Right lobe of liver (tissue), 4 donors: Measurements from ENCODE around the gene PAX6.

ENCODE experiments used
- POLR2A ChIP-seq: fragments of 450-650 bp; IDR thresholded peaks from one replicate; pipeline ENCODE4 v1.6.1; 2017; ENCODE audit warnings: antibody characterized with exemption, mild to moderate bottlenecking
- TF ChIP-seq, protein P1 (sequence below), 4 donors: fragments of 200-600 bp in 3 of 4; fragments of 450-650 bp in 1 of 4; IDR thresholded peaks; one replicate each; pipeline versions ENCODE4 v1.5.1 to v1.8.0; 2016 to 2022; ENCODE audit warnings: antibody characterized with exemption in 4 of 4, mild to moderate bottlenecking in 2 of 4
- donor health status: DM: no; HTN: no; CAD: no.
- donor health status: DM: no; HTN: no; CAD: no.
- donor health status: DM: no; HTN: yes; CAD: no.

DNA sequence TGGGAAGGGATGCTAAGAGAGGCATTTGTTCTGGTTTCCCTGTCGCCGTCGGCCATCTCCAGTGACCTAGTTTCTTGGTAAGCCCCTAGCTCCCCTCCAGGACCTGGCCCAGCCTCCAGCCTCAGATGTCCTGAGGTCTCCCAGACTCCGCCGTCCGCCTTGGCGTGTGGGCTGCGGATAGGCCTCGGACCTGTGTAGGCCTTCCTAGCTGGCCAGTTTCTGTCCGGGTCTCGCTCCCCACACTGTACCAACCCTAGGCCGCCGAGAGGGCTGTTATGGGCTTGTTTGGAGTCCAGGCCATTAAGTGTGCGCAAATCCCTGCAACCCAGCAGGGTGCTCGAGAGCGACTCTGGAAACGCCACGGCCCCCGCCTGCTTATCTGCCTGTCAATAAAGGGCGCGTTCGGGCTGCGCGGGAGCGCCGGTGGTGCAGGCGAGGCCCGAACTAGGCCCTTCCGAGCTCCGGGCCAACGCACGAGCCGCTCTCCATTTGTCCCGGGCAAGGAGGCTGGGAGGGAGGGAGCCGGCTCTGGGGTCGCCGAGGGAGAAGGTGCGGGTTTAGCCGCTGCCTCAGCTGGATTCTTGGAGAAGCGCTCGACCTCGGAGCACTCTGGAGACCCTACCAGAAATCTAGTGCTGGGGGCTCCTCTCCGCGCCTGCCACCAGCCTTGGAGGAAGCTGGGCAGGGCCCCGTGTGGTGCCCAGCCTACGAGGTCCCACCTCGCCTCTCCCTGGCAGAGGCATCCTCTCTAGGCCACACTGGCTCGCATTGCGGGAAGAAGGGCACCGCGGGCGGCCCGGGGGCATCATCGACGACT, 8.7 kb upstream of the PAX6 start:
- TF ChIP-seq, protein P1, sequence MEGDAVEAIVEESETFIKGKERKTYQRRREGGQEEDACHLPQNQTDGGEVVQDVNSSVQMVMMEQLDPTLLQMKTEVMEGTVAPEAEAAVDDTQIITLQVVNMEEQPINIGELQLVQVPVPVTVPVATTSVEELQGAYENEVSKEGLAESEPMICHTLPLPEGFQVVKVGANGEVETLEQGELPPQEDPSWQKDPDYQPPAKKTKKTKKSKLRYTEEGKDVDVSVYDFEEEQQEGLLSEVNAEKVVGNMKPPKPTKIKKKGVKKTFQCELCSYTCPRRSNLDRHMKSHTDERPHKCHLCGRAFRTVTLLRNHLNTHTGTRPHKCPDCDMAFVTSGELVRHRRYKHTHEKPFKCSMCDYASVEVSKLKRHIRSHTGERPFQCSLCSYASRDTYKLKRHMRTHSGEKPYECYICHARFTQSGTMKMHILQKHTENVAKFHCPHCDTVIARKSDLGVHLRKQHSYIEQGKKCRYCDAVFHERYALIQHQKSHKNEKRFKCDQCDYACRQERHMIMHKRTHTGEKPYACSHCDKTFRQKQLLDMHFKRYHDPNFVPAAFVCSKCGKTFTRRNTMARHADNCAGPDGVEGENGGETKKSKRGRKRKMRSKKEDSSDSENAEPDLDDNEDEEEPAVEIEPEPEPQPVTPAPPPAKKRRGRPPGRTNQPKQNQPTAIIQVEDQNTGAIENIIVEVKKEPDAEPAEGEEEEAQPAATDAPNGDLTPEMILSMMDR (IDR thresholded peaks at IDR 0.05) = no peak
- TF ChIP-seq POLR2A = no peak
